ENCODE results near the gene DYNLL2.

DNA sequence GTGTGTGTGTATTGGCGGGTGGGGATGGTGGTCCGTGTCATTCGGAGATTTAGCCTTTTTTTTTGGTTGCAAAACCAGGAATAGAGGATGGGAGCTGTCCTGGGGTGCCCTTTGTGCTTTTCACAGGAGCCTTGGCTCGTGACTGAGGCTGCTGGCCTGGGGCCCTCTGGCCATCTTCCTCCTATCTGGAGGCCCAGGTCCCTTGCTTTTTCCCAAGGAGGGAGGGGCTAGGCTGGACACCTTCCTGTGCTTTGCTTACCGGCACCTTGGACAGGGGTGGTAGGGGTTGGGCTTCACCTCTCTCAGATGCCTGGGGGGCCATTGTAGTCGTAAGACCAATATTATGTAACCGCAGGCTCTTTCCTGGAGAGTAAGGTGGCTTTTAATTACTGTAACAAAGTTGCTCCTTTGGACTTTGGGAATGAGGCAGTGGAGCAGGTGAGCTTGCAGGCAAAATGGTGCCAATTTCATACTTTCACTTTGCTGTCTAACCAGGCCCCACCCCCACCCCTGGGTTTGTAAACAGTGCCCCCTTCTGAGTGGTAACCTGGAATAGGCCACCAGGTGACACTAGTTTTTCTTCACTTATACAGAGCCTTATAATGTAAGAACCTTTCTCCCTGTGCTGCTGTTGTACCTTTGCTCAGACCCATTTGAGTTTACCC, 1.2 kb downstream of the DYNLL2 start:
- TF ChIP-seq EZH2 (IDR thresholded peaks at IDR 0.05; ENCODE audit: insufficient read depth, poor library complexity, severe bottlenecking): no peak
- no peak for TF ChIP-seq EZH2phosphoT487 (IDR thresholded peaks at IDR 0.05; ENCODE audit: insufficient read depth, low read depth)

Measured in GM23248 (cell line).